GM19372 (cell line): ENCODE data around the gene MEI4.
"Not testable (repeated sequence)": the region's sequence is repeated elsewhere in the genome, so short reads cannot be mapped to it uniquely, and the experiment has no call there.

Source experiments
- ATAC-seq: cut with Tn5 transposase; IDR thresholded peaks from one replicate; pipeline ENCODE4 v1.9.1; 2021; ENCODE audit warnings: mild to moderate bottlenecking, low read depth, moderate library complexity; ENCODE audit not compliant: unreplicated experiment

MEI4 gene

GRCh38 chr6:77652739-77653138 is at the start of gene MEI4:
Gene MEI4, plus strand, starts transcription at chr6:77653039. Its CDS starts 37,633 bp downstream, at chr6:77690672.
- ATAC-seq: no peak

- no peak for ATAC-seq
Measured at GRCh38 chr6:77604476-77604875, 48.4 kb upstream of the MEI4 start.

GRCh38 chr6:77607004-77607403 is 45.8 kb upstream of the MEI4 start:
- ATAC-seq: no peak

- ATAC-seq: no peak
Measured at GRCh38 chr6:77609106-77609505, 43.7 kb upstream of the MEI4 start.

GRCh38 chr6:77619114-77619513 is 33.7 kb upstream of the MEI4 start:
- ATAC-seq: no peak

DNA sequence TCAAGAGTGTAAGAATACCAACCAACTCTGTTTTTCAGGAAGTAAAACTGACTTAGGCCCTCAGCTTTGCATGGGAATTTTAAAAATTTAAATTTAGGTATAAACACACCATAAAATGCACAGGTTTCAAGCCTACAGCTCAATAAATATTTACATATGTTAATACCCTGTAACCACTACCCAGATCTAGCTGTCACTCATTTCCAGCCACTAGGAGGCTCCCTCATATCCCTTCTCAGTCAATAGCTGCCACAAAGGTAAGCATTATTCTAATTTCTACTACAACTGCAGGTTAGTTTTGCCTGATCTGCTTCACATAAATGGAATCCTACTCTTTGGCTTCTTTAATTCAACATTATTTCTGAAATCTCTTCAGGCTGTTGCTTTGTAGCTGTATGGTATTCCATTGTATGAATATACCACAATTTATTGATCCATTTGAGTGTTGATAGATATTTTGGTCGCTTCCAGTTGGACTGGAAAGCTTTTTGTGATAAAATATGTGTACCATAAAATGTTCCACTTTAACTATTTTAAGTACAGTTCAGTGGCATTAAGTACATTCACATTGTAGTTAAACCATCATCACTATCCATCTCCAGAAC is 32.5 kb upstream of the MEI4 start:
- no peak for ATAC-seq

DNA sequence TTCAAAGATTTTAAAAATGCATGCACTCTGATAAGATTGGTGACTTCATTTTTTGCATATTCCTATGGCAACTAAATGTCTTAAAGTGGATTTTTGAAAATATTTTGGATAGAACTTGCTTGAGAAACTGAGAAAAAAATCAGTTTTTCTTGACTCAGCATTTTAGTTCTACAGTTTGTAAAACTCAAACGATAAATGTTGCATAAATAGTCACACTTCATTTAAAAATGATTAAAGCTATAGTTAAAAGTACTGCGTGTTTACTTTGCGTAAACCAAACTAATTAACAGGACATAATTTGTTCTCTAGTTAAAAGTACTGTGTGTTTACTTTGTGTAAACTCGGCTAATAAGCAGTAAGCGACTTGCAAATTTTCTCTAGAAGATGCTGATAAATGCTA is 28.3 kb upstream of the MEI4 start:
- ATAC-seq: no peak

DNA sequence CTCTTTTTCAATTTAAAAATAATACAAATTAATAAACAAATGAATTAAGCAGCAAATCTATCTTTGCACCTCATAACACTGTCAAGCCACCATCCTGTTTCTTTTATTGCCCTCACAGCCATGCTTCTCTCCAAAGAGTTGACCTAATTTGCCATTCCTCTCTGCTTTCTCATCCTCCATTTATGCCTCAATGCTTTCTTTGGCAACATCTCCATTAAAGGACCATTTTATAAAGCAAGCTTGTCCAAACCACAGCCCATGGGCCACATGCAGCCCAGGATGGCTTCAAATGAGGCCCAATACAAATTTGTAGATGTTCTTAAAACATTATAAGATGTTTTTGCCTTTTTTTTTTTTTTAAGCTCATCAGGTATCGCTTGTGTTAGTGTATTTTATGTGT is 26.4 kb upstream of the MEI4 start:
- no peak for ATAC-seq

- ATAC-seq: no peak
Measured at GRCh38 chr6:77630014-77630413, 22.8 kb upstream of the MEI4 start.

DNA sequence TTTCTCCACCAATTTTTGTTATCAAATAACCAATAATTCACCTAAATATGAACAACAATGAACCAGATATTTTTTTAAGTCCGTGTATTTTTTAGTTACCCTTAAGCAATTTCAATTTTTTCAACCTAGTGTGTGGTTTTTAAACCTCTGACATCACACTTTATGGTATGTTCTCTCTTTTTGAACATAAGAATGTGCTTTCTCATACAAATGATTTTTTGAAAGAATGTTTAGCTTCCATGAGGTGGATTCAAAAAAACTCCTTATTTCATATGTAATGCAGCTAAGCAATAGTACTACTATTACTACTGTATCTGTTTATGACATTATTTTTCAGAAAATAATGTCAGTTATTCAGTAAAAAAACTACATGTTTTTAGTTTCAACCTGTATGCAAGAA is 19.4 kb upstream of the MEI4 start:
- no peak for ATAC-seq

DNA sequence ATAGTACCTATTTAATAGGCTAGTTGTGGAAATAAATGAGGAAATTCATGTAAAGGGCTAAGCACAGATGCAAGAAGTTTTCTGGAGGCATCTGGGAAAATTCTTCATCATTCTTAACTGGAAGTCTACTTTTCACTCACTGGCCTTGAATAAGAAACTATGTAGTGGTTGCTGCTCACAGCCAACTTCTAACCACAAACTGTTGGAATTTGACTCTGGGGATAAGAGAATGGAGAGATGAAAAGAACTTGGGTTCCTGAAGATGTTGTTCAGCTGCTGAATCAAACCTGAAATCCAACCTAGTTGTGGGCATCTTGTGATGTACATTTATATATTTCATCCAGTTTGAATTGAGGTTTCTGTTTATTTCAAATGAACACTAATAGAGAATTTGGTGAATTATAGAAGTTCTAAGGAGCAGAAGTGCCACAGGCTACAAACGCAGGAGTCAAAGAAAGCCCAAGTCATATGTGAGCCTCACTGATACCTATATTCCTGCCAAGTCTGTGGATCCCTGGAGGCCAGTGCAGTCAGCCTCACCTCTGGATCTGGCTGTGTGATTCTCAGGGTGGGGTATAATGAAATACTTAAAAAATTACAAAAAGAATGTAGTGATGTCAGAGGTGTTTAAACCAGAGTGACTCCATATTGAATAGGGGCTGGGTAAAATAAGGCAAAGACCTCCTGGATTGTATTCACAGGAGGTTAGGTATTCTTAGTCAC is 18.7 kb upstream of the MEI4 start:
- no peak for ATAC-seq

- ATAC-seq: no peak
Measured at GRCh38 chr6:77638129-77638830, 14.6 kb upstream of the MEI4 start.

DNA sequence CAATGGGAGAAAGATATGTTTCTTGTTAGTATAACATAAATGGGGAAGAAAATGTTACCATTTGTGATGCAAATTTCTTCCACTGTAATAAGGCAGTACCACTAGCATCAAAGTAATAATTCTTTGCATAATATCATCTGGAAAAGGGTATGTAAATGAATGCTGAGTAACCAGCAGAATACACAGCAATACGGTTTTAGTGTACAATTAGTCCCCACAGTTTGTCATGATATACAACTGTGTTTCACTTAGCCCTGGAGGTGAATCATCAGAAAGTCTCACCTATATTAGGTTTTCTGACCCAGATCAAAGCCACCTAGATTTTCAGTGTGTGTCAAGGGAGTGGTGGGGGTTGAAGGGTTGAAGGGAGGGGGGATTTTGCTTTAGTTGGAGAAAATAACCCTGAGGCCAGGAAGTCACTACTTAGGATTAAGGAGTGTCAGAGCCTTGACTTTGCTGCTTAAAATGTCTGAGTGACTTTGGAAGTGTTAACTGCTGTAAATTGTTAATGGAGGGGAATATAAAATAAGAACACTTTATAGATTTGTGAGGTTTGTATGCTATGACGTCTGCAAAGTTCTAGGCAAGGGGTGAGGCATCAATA is 8.6 kb upstream of the MEI4 start:
- no peak for ATAC-seq

GRCh38 chr6:77650098-77650663 is 2.7 kb upstream of the MEI4 start:
- peak; percentile 78 for ATAC-seq

DNA sequence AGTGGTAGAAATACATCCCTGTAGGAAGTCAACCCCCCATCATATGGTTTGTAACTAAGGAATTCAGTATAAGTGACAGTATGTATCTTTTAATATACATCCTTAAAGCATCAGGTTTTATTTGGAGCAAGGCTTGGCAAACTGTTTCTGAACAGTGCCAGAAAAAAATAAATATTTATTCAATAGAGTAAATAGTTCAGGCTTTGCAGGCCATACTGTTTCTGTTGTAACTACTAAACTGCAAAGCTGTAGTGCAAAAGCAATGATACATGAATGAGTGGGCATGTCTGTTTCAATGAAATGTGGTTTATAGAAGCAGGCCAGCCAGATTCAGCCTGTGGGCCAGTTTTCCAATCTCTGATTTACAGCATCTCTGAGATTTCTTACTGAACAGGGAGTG is 977 bp downstream of the MEI4 start:
- no peak for ATAC-seq

DNA sequence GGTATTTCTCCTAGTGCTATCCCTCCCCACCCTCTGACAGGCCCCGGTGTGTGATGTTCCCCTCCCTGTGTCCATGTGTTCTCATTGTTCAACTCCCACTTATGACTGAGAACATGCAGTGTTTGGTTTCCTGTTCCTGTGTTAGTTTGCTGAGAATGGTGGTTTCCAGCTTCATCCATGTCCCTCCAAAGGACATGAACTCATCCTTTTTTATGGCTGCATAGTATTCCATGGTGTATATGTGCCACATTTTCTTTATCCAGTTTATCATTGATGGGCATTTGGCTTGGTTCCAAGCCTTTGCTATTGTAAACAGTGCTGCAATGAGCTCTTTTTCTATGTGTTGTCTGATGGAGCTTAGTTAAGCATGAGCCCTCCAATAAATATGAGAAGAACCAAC is 2.2 kb downstream of the MEI4 start:
- ATAC-seq: not testable (repeated sequence)

DNA sequence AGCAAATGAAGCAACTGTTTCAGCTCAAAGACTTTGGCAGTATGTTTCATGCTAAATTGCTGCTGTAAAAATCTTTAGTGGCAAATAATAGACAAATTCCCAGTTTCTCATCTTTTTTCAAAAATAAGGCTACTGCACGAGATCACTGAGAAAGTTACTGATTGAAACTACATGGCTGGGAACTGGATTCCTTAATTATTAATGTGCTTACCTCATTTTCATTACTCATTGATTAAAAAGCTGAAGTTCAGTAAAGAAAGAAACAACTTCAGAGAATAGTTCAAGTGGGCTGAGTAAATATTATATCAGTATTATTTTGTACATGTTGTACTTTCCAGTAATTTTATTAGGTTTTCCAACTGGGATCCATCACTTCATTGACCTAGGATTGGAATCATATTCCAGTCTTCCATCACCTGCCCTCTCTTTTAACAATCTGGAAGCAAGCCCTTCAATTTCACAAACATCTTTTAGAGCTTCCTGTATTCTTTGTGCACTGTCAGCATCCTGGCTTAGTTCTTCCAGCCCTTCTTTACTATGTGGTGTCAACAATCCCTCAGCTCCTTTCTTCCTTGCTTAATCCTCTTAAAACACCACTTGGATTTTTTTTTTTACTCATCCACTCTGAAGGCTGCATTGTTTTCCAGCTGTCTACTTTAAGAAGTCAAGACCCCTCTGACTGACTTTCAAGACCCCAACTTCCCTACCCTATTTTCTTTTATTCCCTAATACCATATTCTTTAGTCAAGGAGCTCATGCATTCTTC is 4.3 kb downstream of the MEI4 start:
- ATAC-seq: no peak

GRCh38 chr6:77666340-77666739 is 13.5 kb downstream of the MEI4 start:
- no peak for ATAC-seq

- no peak for ATAC-seq
Measured at GRCh38 chr6:77666846-77667245, 14.0 kb downstream of the MEI4 start.

- ATAC-seq: no peak
Measured at GRCh38 chr6:77669913-77670312, 17.1 kb downstream of the MEI4 start.
